ENCODE data around the gene UMPS.
"Not testable (repeated sequence)": the region's sequence is repeated elsewhere in the genome, so short reads cannot be mapped to it uniquely, and the experiment has no call there.

Gene UMPS

GRCh38 chr3:124781476-124782376 is 51.5 kb downstream of the UMPS start:
- no peak for DNase-seq

DNA sequence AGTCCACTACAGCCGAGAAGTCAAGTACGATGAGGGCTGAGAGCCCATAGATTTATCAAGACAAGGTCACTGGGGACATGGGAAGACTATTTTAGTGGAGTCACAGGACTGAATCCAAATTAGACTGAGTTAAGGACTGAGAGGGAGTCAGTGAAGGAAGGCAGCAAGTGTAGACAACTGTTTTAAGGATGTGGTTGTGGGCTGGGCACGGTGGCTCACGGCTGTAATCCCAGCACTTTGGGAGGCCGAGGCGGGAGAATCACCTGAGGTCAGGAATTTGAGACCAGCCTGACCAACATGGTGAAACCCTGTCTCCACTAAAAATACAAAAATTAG is 52.1 kb downstream of the UMPS start:
- not testable (repeated sequence) for DNase-seq

DNA sequence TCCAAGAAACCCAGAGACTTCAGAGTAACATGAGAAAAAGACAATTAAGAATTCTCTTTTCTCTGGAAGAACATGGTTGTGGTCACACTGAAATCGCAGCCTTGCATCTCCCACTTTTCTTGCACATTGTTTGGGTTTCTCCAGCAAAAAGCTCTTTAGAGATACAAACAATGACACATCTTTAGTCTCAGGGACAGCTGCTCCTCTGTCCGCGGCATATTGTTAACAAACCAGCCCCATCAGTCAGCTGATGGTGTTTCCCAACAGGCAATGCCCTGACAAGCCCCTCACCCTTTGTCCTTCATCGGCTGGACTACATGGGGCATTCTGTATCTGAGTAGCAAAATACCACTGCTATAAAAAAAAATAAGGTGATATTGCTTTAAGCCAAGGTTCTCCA is 53.4 kb downstream of the UMPS start:
- no peak for DNase-seq

- no peak for DNase-seq
Observed at GRCh38 chr3:124784686-124785382, 54.6 kb downstream of the UMPS start.

GRCh38 chr3:124785973-124786372 is 55.7 kb downstream of the UMPS start:
- DNase-seq: no peak

- DNase-seq: no peak
Observed at GRCh38 chr3:124786511-124787241, 56.4 kb downstream of the UMPS start.

DNA sequence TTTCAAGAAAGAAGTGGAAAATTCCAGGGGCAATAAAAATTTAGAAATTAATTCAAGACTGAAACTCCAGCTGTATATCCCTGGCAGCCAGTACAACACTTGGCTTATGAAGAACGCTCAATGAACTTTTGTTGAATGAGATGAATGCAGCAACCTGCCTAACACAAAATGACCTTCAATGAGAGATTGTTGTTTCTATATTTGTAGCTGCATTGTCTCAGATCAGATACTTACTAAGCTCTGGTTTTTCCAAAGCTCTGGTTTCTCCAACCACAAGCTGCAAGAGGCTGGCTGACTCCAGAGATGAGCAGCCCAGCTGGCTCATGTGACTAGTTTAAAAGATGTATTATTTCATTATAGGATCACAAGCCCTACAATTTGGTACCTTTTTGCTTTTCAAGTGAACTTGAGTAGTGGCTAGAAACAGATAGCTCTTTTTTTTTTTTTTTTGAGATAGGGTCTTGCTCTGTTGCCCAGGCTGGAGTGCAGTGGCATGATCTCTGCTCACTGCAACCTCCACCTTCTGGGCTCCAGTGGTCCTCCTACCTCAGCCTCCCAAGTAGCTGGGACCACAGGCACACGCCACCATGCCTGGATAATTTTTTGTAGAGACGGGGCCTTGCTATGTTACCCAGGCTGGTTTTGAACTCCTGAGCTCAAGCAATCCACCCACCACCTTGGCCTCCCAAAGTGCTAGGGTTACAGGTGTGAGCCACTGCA is 57.4 kb downstream of the UMPS start:
- DNase-seq: no peak

GRCh38 chr3:124788254-124788745 is 58.0 kb downstream of the UMPS start:
- no peak for DNase-seq

DNA sequence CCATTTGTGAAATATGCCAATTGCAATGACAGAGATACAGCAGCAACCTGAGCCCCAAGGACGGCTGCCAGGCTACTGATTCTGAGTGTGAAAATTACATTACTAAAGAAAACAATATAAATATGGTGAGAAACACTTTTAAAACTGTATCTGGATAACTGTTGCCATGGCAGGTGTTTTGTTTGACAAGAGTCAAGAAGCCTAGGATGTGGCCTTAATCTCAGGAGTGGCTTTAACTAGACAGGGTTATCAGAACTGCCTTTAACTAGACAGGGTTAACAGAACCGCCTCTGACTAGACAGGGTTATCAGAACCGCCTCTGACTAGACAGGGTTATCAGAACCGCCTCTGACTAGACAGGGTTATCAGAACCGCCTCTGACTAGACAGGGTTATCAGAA is 58.9 kb downstream of the UMPS start:
- not testable (repeated sequence) for DNase-seq

DNA sequence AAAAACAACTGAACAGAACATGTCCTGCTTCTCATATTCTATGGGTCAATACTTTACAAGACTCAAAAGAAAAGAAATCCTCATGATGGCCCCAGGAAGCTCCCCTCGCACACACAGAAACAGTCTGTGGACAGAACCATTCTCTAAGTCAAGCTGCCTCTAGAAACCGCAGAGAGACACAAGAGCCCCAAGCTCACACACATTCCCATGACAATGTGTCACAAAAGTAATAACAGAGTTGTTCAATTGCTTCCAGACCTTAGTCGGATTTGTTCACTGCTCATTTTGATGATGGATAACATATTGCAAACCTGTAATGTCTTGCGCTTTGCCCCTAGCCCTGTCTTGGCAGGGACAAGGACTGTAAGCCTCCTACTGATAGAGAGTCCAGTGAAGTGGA is 60.9 kb downstream of the UMPS start:
- no peak for DNase-seq

GRCh38 chr3:124791639-124792151 is 61.4 kb downstream of the UMPS start:
- no peak for DNase-seq

- DNase-seq: no peak
Observed at GRCh38 chr3:124792341-124793040, 62.2 kb downstream of the UMPS start.

- DNase-seq: no peak
Observed at GRCh38 chr3:124793054-124793739, 62.9 kb downstream of the UMPS start.

DNA sequence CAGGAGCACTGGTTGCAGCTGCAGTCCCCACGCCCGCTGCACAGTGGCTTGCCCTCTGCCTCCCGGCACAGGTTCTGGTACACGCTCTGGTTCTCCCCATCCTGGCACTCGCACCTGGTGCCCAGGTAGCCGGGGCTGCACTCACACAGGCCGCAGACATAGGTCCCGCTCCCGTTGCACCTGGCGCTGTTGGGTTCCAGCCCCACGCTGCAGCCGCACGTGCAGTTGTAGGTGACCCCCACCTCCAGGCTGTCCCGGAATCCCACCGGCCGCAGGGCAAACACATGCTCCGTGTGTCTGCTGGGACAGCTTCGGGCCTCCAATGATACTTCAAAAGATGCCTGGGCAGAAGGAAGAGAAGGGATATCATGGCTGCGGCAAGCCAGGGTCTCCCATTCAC is 66.2 kb downstream of the UMPS start:
- no peak for DNase-seq

DNA sequence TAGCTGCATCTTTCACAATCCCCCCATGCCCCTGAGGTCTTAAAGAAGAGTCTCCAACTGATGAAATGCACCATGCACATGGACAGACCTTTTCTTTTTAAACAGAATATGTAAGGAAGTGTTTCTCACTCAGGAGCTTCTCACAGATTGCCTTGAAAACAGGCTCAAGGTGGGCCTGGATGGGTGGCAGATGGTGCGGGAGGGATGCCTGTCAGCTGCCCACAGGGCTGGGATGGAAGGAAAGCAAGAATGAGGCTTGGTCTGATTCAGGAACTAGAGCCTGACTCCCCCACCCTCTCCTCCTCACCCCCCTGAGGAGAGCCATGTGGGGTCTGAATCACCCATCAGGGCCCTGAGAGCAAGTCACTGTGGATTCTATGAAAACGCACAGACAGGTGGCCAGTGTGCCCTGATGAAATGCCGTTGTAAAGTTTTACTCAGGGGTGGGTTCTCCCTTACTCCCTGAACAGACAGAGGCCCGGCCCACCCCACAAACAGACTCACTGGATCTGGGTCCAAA is 67.2 kb downstream of the UMPS start:
- no peak for DNase-seq

Data from NCI-H1694 treated with DMSO at 0.1 percent for 48 hours (cell line).